Mesendoderm (in vitro differentiated cells): ENCODE data around the gene EYS.

Source experiments
- DNase-seq: peaks from one replicate; pipeline ENCODE4 v3.0.0; 2013
- H2AK5ac ChIP-seq: 2 replicates; pipeline ENCODE4 v1.6.1; 2013; ENCODE audit warnings: low read length, inconsistent platforms
- H2BK120ac ChIP-seq: 2 replicates; pipeline ENCODE4 v1.6.1; 2013; ENCODE audit warnings: low read depth, mild to moderate bottlenecking, low read length, moderate library complexity, mixed read lengths
- H2BK15ac ChIP-seq: replicated peaks from 2 replicates; pipeline ENCODE4 v1.6.1; 2013; ENCODE audit warnings: low read depth, mild to moderate bottlenecking, moderate library complexity
- H2BK5ac ChIP-seq: 2 replicates; pipeline ENCODE4 v1.6.1; 2013; ENCODE audit warnings: low read length, inconsistent platforms
- H3K18ac ChIP-seq: 2 replicates; pipeline ENCODE4 v1.6.1; 2013; ENCODE audit warnings: mild to moderate bottlenecking, low read length, mixed read lengths
- H3K23ac ChIP-seq: one replicate; pipeline ENCODE4 v1.6.1; 2013; ENCODE audit warnings: low read length
- H3K27ac ChIP-seq: 2 replicates; pipeline ENCODE4 v1.5.1; 2013; ENCODE audit warnings: low read depth, mild to moderate bottlenecking, inconsistent platforms, low read length, moderate library complexity
- H3K27me3 ChIP-seq: 2 replicates; pipeline ENCODE4 v1.6.1; 2013; ENCODE audit warnings: low read length, control low read depth, mild to moderate bottlenecking, inconsistent platforms; ENCODE audit not compliant: insufficient read depth, poor library complexity
- H3K36me3 ChIP-seq: 2 replicates; pipeline ENCODE4 v1.6.1; 2013; ENCODE audit warnings: low read length, inconsistent platforms; ENCODE audit not compliant: control insufficient read depth, insufficient read depth
- H3K4ac ChIP-seq: one replicate; pipeline ENCODE4 v1.6.1; 2013; ENCODE audit warnings: low read depth, mild to moderate bottlenecking, low read length, moderate library complexity
- H3K4me1 ChIP-seq: 2 replicates; pipeline ENCODE4 v1.6.1; 2013; ENCODE audit warnings: low read depth, low read length, inconsistent platforms; ENCODE audit not compliant: control insufficient read depth
- H3K4me2 ChIP-seq: 2 replicates; pipeline ENCODE4 v1.6.1; 2013; ENCODE audit warnings: low read length
- H3K4me3 ChIP-seq: 2 replicates; pipeline ENCODE4 v1.5.1; 2013; ENCODE audit warnings: mild to moderate bottlenecking, low read length
- H3K56ac ChIP-seq: one replicate; pipeline ENCODE4 v1.6.1; 2013; ENCODE audit warnings: low read length
- H3K79me1 ChIP-seq: 2 replicates; pipeline ENCODE4 v1.6.1; 2013; ENCODE audit warnings: low read length, inconsistent platforms
- H3K79me2 ChIP-seq: 2 replicates; pipeline ENCODE4 v1.6.1; 2013; ENCODE audit warnings: mild to moderate bottlenecking, low read length; ENCODE audit not compliant: control insufficient read depth, insufficient read depth
- H3K9ac ChIP-seq: 2 replicates; pipeline ENCODE4 v1.6.1; 2013; ENCODE audit warnings: low read length, inconsistent platforms
- H4K5ac ChIP-seq: one replicate; pipeline ENCODE4 v1.6.1; 2013; ENCODE audit warnings: low read length
- H4K8ac ChIP-seq: one replicate; pipeline ENCODE4 v1.6.1; 2013; ENCODE audit warnings: low read depth, mild to moderate bottlenecking, control low read depth, low read length, moderate library complexity
- WGBS: extraction: QIAGEN DNeasy Blood & Tissue Kit; methylation state at CpG from one replicate; pipeline ENCODE4 v1.1.7; 2013; ENCODE audit warnings: low lambda C conversion rate, missing lambda C conversion rate; ENCODE audit not compliant: insufficient coverage; ENCODE audit errors: extremely low coverage; 5-methylcytosine and 5-hydroxymethylcytosine counted together

Gene EYS

DNA sequence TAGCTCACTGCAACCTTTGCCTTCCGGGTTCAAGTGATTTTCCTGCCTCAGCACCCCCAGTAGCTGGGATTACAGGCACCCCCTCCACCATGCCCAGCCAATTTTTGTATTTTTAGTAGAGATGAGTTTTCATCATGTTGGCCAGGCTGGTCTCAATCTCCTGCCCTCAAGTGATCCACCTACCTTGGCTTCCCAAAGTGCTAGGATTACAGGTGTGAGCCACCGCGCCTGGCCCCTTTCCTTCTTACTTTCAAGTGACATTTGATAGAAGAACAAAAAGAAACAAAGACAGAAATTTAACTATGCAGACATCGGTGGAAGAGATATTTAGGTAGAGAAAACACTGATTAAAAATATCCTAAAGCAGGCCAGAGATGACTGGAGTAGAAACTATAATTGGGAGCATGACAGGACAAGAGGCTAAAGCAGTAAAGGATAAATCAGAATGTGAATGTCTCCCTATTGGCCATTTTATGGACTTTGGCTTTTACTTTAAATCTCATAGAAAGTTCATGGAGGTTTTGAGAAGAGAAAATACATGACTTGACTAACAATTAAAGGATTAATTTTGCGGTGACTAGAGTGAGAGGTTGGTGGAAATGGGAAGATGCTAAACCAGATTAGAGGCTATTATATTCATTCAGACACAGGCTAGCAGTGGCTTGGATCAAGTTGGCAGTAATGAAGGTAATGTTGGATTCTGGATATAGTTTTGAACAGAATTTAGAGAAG lies 2.2 kb upstream of the EYS start:
- H2AK5ac ChIP-seq = no peak overlapping the region
- H3K4me3 ChIP-seq = no peak overlapping the region
- no peak for DNase-seq
- H3K18ac ChIP-seq = no peak overlapping the region
- WGBS = no CpG with 5 or more reads among the region's 5 CpGs
- H4K5ac ChIP-seq = no peak overlapping the region
- no peaks in the 10 kb centered on the region for H3K36me3 ChIP-seq
- H4K8ac ChIP-seq = no peak overlapping the region
- no peak overlapping the region for H3K4me2 ChIP-seq
- H3K23ac ChIP-seq = no peak overlapping the region
- H3K79me1 ChIP-seq = no peaks in the 10 kb centered on the region
- no peak overlapping the region for H3K56ac ChIP-seq
- H2BK120ac ChIP-seq = no peak overlapping the region
- no peak overlapping the region for H3K9ac ChIP-seq
- H3K27ac ChIP-seq = no peak overlapping the region
- no peak overlapping the region for H2BK15ac ChIP-seq
- H3K79me2 ChIP-seq = no peaks in the 10 kb centered on the region
- no peaks in the 10 kb centered on the region for H3K27me3 ChIP-seq
- no peak overlapping the region for H2BK5ac ChIP-seq
- no peaks in the 10 kb centered on the region for H3K4me1 ChIP-seq
- H3K4ac ChIP-seq = no peak overlapping the region

DNA sequence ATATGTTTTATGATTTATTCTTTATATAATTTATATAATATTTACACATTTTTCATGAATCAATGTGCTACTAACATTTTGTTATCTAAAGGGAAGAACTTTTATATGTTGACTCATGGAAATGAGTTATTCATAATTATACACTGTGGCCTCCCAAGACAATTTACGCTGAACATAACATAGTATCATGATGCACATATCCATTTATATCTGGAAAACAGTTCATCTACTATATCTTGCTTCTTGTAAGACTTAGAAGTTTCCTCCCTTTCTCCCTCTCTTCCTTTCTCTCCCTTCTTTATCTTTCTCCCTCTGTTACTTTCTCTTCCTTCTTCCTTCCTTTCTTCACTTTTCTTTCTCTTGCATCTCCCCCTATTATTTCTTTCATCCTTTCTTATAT lies 1.1 kb upstream of the EYS start:
- no peak overlapping the region for H3K9ac ChIP-seq
- WGBS = no CpG with 5 or more reads among the region's 1 CpG
- H3K23ac ChIP-seq = no peak overlapping the region

DNA sequence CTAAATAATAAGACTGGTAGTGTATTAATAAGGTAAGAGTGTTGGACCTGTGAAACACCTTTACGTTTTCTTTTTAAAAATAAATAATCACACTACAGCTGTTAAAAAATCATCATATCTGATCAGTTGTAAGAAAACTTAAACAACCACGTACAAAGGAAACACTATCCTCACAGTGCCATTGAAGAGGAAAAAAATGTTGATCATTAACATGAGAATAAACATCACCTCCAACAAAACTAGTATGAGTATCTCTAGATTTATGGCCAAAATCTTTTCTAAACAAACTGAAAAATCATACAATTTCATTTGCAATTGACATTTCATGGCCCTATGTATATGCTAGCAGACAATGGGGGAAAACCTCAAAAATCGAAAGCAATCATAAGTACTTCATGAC lies 590 bp downstream of the EYS start:
- no peaks in the 10 kb centered on the region for H3K79me1 ChIP-seq
- no peak overlapping the region for H2BK5ac ChIP-seq
- H2BK15ac ChIP-seq = no peak overlapping the region
- no peak overlapping the region for H4K5ac ChIP-seq
- H3K23ac ChIP-seq = no peak overlapping the region
- no peaks in the 10 kb centered on the region for H3K27me3 ChIP-seq
- no peak overlapping the region for H3K4ac ChIP-seq
- no peak overlapping the region for H2AK5ac ChIP-seq
- no peak overlapping the region for H2BK120ac ChIP-seq
- H3K18ac ChIP-seq = no peak overlapping the region
- no peak for DNase-seq
- H3K36me3 ChIP-seq = no peaks in the 10 kb centered on the region
- H3K27ac ChIP-seq = no peak overlapping the region
- H3K4me2 ChIP-seq = no peak overlapping the region
- no peaks in the 10 kb centered on the region for H3K4me1 ChIP-seq
- no peak overlapping the region for H4K8ac ChIP-seq
- H3K4me3 ChIP-seq = no peak overlapping the region
- no CpG with 5 or more reads among the region's 3 CpGs for WGBS
- H3K9ac ChIP-seq = no peak overlapping the region
- no peak overlapping the region for H3K56ac ChIP-seq
- no peaks in the 10 kb centered on the region for H3K79me2 ChIP-seq

More for the DNA sequence above, 1.1 kb upstream of the EYS start:
- Histone ChIP-seq H2AK5ac (no peak overlapping the region), H2BK5ac (no peak overlapping the region), H2BK15ac (no peak overlapping the region), H3K36me3 (no peaks in the 10 kb centered on the region), H4K8ac (no peak overlapping the region), H3K27me3 (no peaks in the 10 kb centered on the region), H3K79me1 (no peaks in the 10 kb centered on the region), H3K18ac (no peak overlapping the region), H3K4me2 (no peak overlapping the region), H3K79me2 (no peaks in the 10 kb centered on the region), H3K56ac (no peak overlapping the region), H3K4me1 (no peaks in the 10 kb centered on the region), H3K4me3 (no peak overlapping the region), H2BK120ac (no peak overlapping the region), H3K4ac (no peak overlapping the region), H4K5ac (no peak overlapping the region), H3K27ac (no peak overlapping the region)
- no peak for DNase-seq

DNA sequence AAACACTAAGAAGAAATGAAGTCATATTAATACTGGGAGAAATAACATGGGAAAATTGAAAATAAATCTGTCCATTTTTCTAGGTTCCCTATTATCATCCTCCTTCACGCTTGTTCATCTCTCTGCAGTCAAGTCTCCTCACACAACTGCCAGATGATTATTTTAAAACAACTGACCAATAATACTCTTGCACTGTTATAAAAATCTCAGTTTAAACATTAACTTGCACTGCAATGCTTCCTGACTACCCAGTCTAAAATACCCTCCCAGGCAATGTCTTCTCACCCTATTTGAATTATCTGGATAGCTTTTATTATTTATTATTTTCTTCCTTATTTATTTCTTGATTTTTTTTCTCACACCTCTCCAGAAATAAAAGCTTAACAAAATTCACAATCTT lies 5.7 kb downstream of the EYS start:
- Histone ChIP-seq H3K18ac (no peak overlapping the region), H3K27ac (no peak overlapping the region), H2BK15ac (no peak overlapping the region), H3K27me3 (no peaks in the 10 kb centered on the region), H3K56ac (no peak overlapping the region), H3K4me3 (no peak overlapping the region), H3K4ac (no peak overlapping the region), H2BK120ac (no peak overlapping the region), H3K4me1 (no peaks in the 10 kb centered on the region), H2AK5ac (no peak overlapping the region), H3K4me2 (no peak overlapping the region), H4K8ac (no peak overlapping the region), H4K5ac (no peak overlapping the region), H3K36me3 (no peaks in the 10 kb centered on the region), H3K79me1 (no peaks in the 10 kb centered on the region), H2BK5ac (no peak overlapping the region), H3K9ac (no peak overlapping the region), H3K79me2 (no peaks in the 10 kb centered on the region), H3K23ac (no peak overlapping the region)
- WGBS = no CpG with 5 or more reads among the region's 1 CpG
- DNase-seq = no peak

DNA sequence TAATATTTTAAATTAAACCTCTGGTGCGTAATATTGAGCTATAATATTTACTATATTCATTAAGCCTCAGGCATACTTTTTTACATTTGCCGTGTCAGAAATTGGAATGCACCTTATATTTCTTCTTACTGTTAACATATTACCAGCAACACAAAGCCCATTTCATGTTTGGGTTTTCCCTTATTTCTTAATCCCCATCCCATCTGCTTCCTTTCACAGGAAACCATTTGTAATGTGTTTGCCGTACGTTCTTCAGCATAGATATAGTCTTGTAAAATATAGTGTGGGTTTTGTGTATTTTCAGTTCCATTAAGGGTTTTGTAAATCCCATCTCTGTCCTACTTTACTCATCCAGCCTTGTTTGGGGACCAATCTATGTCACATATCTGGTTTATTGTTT lies 6.5 kb downstream of the EYS start:
- Histone ChIP-seq H3K36me3 (no peaks in the 10 kb centered on the region), H2BK120ac (no peak overlapping the region)
- WGBS = no CpG with 5 or more reads among the region's 4 CpGs

DNA sequence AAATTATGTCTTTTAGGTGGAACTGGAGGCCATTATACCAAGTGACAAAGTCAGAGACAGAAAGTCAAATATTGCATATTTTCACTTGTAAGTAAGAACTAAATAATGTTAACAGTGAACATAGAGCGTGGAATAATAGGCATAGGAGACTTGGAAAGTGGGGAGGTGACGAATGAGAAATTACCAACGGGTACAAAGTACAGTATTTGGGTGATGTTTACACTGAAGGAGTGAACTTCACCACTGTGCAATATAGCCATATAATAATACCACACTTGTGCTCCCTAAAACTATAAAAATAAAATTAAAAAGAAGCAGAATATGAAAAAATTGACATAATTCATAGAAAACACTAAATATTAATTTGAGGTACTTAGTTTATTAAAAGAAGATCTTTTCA lies 14.9 kb downstream of the EYS start:
- H3K9ac ChIP-seq = no peak overlapping the region
- H4K5ac ChIP-seq = no peak overlapping the region
- H3K27me3 ChIP-seq = no peaks in the 10 kb centered on the region
- no peak overlapping the region for H3K4me2 ChIP-seq
- H3K4ac ChIP-seq = no peak overlapping the region
- H2BK120ac ChIP-seq = no peak overlapping the region
- no peak overlapping the region for H3K56ac ChIP-seq
- DNase-seq = no peak
- H3K4me3 ChIP-seq = no peak overlapping the region
- no peaks in the 10 kb centered on the region for H3K79me1 ChIP-seq
- H3K4me1 ChIP-seq = no peaks in the 10 kb centered on the region
- H2AK5ac ChIP-seq = no peak overlapping the region
- H4K8ac ChIP-seq = no peak overlapping the region
- H3K79me2 ChIP-seq = no peaks in the 10 kb centered on the region
- no CpG with 5 or more reads among the region's 3 CpGs for WGBS
- no peak overlapping the region for H3K23ac ChIP-seq
- H3K36me3 ChIP-seq = no peaks in the 10 kb centered on the region
- H2BK5ac ChIP-seq = no peak overlapping the region
- H3K18ac ChIP-seq = no peak overlapping the region
- H3K27ac ChIP-seq = no peak overlapping the region
- H2BK15ac ChIP-seq = no peak overlapping the region

More for the DNA sequence above, 6.5 kb downstream of the EYS start:
- no peak overlapping the region for H4K8ac ChIP-seq
- H3K18ac ChIP-seq = no peak overlapping the region
- no peak for DNase-seq
- H3K4me2 ChIP-seq = no peak overlapping the region
- no peaks in the 10 kb centered on the region for H3K79me2 ChIP-seq
- H3K23ac ChIP-seq = no peak overlapping the region
- no peaks in the 10 kb centered on the region for H3K27me3 ChIP-seq
- no peak overlapping the region for H3K4ac ChIP-seq
- H3K9ac ChIP-seq = no peak overlapping the region
- no peak overlapping the region for H3K4me3 ChIP-seq
- no peak overlapping the region for H4K5ac ChIP-seq
- H3K56ac ChIP-seq = no peak overlapping the region
- no peak overlapping the region for H2BK15ac ChIP-seq
- no peaks in the 10 kb centered on the region for H3K4me1 ChIP-seq
- H3K79me1 ChIP-seq = no peaks in the 10 kb centered on the region
- H2AK5ac ChIP-seq = no peak overlapping the region
- H2BK5ac ChIP-seq = no peak overlapping the region
- H3K27ac ChIP-seq = no peak overlapping the region
